LNCaP clone FGC (cell line): Measurements from ENCODE around the gene CD59.
"Not testable (repeated sequence)": the region's sequence is repeated elsewhere in the genome, so short reads cannot be mapped to it uniquely, and the experiment has no call there.

Source experiments
- DNase-seq: peaks from one replicate; pipeline ENCODE4 v3.0.0-alpha.2; 2011; ENCODE audit warnings: low read depth
- H3K4me3 ChIP-seq: 2 replicates; pipeline ENCODE4 v1.5.1; 2011; ENCODE audit warnings: mild to moderate bottlenecking, low read depth, low read length, control low read depth
- TF ChIP-seq, protein P1 (sequence below): IDR thresholded peaks from 2 replicates; pipeline ENCODE4 v1.5.1; 2012; ENCODE audit warnings: mild to moderate bottlenecking; ENCODE audit not compliant: control insufficient read depth, insufficient read depth; ENCODE audit errors: extremely low read depth

CD59 gene

DNA sequence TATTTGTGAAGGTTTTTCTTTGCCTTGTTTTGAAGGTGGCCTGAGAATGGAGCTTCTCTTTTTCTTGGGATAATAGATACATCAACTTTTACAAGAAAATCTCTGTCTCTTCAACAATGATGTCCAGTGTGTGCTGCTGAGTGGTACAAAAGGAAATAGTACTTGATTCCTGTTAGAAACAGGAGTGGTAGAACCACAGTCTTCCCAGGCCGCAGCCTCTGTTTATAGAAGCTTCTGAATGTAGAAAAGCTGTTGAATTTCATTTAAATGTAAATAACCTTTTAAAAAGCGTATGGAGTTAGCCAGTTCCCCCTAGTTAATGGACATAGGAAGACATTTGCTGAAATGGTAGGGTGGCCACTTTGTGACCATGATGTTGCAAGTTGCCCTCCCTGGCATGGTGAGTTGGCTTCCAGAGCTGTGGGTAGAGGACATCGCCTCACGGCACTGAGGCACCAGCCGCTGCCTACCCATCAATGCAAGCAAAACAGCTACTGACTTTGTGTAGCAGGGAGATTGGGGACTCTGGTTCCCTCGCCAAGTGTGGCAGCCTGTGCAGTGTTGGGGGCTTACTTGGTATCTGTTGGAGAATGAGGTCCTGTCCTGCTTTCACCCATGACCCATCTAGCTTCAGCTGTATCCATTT lies 67.1 kb downstream of the CD59 start:
- H3K4me3 ChIP-seq = no peak overlapping the region
- no peak for DNase-seq
- TF ChIP-seq, protein P1, sequence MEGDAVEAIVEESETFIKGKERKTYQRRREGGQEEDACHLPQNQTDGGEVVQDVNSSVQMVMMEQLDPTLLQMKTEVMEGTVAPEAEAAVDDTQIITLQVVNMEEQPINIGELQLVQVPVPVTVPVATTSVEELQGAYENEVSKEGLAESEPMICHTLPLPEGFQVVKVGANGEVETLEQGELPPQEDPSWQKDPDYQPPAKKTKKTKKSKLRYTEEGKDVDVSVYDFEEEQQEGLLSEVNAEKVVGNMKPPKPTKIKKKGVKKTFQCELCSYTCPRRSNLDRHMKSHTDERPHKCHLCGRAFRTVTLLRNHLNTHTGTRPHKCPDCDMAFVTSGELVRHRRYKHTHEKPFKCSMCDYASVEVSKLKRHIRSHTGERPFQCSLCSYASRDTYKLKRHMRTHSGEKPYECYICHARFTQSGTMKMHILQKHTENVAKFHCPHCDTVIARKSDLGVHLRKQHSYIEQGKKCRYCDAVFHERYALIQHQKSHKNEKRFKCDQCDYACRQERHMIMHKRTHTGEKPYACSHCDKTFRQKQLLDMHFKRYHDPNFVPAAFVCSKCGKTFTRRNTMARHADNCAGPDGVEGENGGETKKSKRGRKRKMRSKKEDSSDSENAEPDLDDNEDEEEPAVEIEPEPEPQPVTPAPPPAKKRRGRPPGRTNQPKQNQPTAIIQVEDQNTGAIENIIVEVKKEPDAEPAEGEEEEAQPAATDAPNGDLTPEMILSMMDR = no peak

- H3K4me3 ChIP-seq = no peak overlapping the region
- no peak for DNase-seq
Observed at GRCh38 chr11:33668468-33668825, 67.8 kb downstream of the CD59 start.

DNA sequence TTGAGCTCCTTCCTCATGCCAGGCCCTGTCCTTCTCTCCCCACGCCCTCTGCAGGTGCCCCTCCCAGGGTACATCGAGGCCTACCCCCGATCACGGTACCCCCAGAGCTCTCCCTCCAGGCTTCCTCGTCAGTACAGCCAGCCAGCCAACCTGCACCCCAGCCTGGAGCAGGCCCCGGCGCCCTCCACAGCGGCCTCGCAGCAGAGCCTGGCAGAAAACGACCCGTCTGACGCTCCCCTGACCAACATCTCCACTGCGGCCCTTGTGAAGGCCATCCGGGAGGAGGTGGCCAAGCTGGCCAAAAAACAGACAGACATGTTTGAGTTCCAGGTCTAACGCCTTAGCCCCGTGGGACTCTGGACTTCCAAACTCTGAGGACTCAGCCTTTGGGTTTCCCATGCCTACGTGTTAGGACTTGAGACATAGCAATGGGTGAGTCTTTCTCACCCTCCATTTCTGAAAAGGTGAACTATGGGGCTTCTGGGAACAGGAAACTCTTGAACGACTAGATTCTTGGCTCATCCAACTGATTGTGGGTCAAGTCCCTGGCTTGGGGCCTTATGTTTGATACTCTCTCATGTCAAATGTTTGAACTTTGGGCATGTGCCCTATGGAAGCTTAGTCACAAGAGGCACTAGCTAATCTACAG lies 68.3 kb downstream of the CD59 start:
- TF ChIP-seq, protein P1 = no peak
- H3K4me3 ChIP-seq = no peak overlapping the region
- DNase-seq = no peak

More at GRCh38 chr11:33668468-33668825, 67.8 kb downstream of the CD59 start:
- TF ChIP-seq, protein P1 = no peak

- H3K4me3 ChIP-seq = no peak overlapping the region
- TF ChIP-seq, protein P1 = no peak
- no peak for DNase-seq
Observed at GRCh38 chr11:33665350-33666106, 70.7 kb downstream of the CD59 start.

GRCh38 chr11:33664827-33665226 lies 71.4 kb downstream of the CD59 start:
- no peak for DNase-seq
- no peak overlapping the region for H3K4me3 ChIP-seq
- TF ChIP-seq, protein P1 = no peak

GRCh38 chr11:33664166-33664565 lies 72.1 kb downstream of the CD59 start:
- DNase-seq = no peak
- TF ChIP-seq, protein P1 = no peak
- no peak overlapping the region for H3K4me3 ChIP-seq

GRCh38 chr11:33663121-33663520 lies 73.1 kb downstream of the CD59 start:
- TF ChIP-seq, protein P1 = no peak
- H3K4me3 ChIP-seq = no peak overlapping the region
- no peak for DNase-seq

- not testable (repeated sequence) for H3K4me3 ChIP-seq, DNase-seq
Observed at GRCh38 chr11:33661526-33661925, 74.7 kb downstream of the CD59 start.
